Measurements from ENCODE around the gene FBXO41.

DNA sequence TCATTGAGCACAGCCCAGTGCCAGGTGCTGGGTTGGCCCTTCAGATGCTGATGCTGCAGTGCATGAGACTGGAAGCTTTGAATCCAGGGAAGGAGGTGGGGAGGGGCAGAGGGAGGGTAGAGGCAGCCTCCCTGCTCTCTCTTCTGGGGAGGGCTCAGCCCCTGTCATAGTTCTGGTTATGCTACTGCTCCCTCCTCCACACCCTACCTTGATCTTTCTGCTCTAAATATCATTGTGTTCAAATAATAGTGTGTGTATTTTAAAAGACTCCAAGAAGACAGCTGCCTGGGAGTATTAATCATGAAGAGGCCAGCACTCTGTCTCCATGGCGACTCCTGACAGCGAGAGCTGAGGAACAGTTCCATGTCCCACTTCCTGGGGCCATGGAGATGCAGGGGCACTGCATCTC lies 12.9 kb upstream of the FBXO41 start:
- TF ChIP-seq ZNF155 (tag by site-specific recombination; IDR thresholded peaks at IDR 0.05), result no peak
- no peak for TF ChIP-seq ZNF510 (tag by site-specific recombination; IDR thresholded peaks at IDR 0.05; ENCODE audit: insufficient replicate concordance)
- TF ChIP-seq, protein P1, sequence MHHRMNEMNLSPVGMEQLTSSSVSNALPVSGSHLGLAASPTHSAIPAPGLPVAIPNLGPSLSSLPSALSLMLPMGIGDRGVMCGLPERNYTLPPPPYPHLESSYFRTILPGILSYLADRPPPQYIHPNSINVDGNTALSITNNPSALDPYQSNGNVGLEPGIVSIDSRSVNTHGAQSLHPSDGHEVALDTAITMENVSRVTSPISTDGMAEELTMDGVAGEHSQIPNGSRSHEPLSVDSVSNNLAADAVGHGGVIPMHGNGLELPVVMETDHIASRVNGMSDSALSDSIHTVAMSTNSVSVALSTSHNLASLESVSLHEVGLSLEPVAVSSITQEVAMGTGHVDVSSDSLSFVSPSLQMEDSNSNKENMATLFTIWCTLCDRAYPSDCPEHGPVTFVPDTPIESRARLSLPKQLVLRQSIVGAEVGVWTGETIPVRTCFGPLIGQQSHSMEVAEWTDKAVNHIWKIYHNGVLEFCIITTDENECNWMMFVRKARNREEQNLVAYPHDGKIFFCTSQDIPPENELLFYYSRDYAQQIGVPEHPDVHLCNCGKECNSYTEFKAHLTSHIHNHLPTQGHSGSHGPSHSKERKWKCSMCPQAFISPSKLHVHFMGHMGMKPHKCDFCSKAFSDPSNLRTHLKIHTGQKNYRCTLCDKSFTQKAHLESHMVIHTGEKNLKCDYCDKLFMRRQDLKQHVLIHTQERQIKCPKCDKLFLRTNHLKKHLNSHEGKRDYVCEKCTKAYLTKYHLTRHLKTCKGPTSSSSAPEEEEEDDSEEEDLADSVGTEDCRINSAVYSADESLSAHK (tag by site-specific recombination; IDR thresholded peaks at IDR 0.05), result no peak
- no peak for TF ChIP-seq CTCF (tag by site-specific recombination; IDR thresholded peaks at IDR 0.05)
- TF ChIP-seq, protein P2, sequence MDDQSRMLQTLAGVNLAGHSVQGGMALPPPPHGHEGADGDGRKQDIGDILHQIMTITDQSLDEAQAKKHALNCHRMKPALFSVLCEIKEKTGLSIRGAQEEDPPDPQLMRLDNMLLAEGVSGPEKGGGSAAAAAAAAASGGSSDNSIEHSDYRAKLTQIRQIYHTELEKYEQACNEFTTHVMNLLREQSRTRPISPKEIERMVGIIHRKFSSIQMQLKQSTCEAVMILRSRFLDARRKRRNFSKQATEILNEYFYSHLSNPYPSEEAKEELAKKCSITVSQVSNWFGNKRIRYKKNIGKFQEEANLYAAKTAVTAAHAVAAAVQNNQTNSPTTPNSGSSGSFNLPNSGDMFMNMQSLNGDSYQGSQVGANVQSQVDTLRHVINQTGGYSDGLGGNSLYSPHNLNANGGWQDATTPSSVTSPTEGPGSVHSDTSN (CRISPR knock-in tag; IDR thresholded peaks at IDR 0.05), result no peak
- no peak for TF ChIP-seq MZF1 (tag by site-specific recombination; IDR thresholded peaks at IDR 0.05; ENCODE audit: borderline replicate concordance)
- TF ChIP-seq ZNF23 (tag by site-specific recombination; IDR thresholded peaks at IDR 0.05; ENCODE audit: borderline replicate concordance), result no peak
- TF ChIP-seq ZNF114 (tag by site-specific recombination; IDR thresholded peaks at IDR 0.05), result no peak
- TF ChIP-seq ZNF600 (tag by site-specific recombination; IDR thresholded peaks at IDR 0.05), result no peak
- no peak for TF ChIP-seq ZNF433 (tag by site-specific recombination; IDR thresholded peaks at IDR 0.05; ENCODE audit: low read depth)
- TF ChIP-seq YY1 (tag by site-specific recombination; IDR thresholded peaks at IDR 0.05), result no peak

Measured in HEK293 (cell line).